BJ (cell line): Measurements from ENCODE around the gene NDUFC2. TPM values are rescaled to one million over a fixed set of nuclear protein-coding genes. Genes with fewer than 3 reads are reported as not detected.
A peak's percentile ranks its signal among the peaks of the same experiment; 100 is the strongest.
"Not testable (repeated sequence)": the region's sequence is repeated elsewhere in the genome, so short reads cannot be mapped to it uniquely, and the experiment has no call there.

Source experiments
- CTCF ChIA-PET: fragments of 350-600 bp; formaldehyde crosslinking; extraction: SDS; loops from one replicate; lab custom pipeline; 2021; ENCODE audit warnings: antibody characterized with exemption, inconsistent platforms; lab: Yijun Ruan, JAX
- POLR2A ChIA-PET: fragments of 300-600 bp; sonication (Branson Sonifier 250); formaldehyde crosslinking; extraction: SDS; loops from one replicate; lab custom pipeline; 2021; ENCODE audit warnings: antibody characterized with exemption; lab: Charles Lee
- DNase-seq: peaks from one replicate; pipeline ENCODE4 v3.0.0-alpha.2; 2011; ENCODE audit warnings: low read depth
- H3K27me3 ChIP-seq: 2 replicates; pipeline ENCODE4 v1.6.0; 2011; ENCODE audit warnings: low read length; ENCODE audit not compliant: control insufficient read depth, insufficient read depth
- H3K36me3 ChIP-seq: 2 replicates; pipeline ENCODE4 v1.5.1; 2011; ENCODE audit warnings: low read length; ENCODE audit not compliant: control insufficient read depth, insufficient read depth
- H3K4me3 ChIP-seq: 2 replicates; pipeline ENCODE4 v1.5.1; 2011; ENCODE audit warnings: low read depth, mild to moderate bottlenecking, control low read depth, low read length
- polyA plus RNA-seq: library from polyadenylated mRNA; depleted of rRNA; stranded (reverse); fragments of >200 nt; gene quantifications from 2 replicates; pipeline ENCODE4 v1.2.3, GENCODE V29; 2011
- TF ChIP-seq, protein P1 (sequence below): IDR thresholded peaks from 2 replicates; pipeline ENCODE4 v1.5.1; 2011; ENCODE audit warnings: low read depth, mild to moderate bottlenecking, control low read depth, inconsistent platforms, low read length, moderate library complexity; ENCODE audit not compliant: insufficient read depth

Gene NDUFC2
- polyA plus RNA-seq, 1 experiment: 150 TPM

DNA sequence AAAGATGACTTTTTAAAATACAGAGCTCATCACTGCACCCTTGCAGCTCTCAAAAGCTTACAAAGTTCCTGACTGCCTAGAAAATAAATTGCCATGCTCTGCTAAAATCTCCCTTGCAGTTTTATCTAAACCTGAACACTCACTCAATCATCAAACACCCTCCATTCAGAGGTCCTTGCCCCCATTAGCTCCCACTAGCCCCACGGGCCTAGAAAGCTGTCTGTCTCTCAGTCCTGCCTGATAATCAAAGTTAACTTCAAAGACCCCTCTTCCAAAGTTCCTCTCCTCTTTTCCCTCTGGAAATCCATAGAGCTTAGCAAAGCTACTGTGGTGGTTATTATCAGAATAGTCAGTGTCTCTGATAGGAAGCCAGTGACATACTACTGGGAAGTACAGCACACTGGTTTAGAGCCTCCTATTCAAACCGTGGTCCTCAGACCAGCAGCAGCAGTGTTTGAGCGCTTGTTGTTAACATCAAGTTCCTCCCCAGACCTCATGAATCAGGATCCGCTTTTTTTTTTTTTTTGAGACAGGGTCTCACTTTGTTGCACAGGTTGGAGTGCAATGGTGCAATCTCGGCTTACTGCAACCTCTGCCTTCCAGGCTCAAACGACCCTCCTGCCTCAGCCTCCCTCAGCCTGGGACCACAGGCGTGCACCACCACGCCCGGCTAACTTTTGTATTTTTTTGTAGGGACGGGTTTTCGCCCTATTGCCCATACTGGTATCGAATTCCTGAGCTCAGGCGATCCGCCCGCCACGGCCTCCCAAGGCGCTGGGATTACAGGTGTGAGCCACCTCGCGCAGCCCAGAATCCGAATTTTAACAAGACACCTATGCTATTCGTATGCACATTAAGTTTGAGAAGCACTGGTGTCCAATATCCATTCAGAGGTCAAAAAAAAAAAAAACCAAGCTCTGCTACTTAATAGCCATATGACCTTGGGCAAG lies 1.2 kb downstream of the NDUFC2 start:
- H3K36me3 ChIP-seq: no peaks in the 10 kb centered on the region
- ChIA-PET CTCF (interaction anchor here (0.6 to 1.0 kb wide), 2 partner anchors 15 to 338 kb away, joined by 3 read pairs; partner anchors contain the start of gene THRSP), POLR2A (interaction anchor here (0.6 kb wide), 3 partner anchors 9 to 542 kb away, joined by 3 to 10 read pairs (median 3); no protein-coding TSS in a partner anchor)
- TF ChIP-seq, protein P1, sequence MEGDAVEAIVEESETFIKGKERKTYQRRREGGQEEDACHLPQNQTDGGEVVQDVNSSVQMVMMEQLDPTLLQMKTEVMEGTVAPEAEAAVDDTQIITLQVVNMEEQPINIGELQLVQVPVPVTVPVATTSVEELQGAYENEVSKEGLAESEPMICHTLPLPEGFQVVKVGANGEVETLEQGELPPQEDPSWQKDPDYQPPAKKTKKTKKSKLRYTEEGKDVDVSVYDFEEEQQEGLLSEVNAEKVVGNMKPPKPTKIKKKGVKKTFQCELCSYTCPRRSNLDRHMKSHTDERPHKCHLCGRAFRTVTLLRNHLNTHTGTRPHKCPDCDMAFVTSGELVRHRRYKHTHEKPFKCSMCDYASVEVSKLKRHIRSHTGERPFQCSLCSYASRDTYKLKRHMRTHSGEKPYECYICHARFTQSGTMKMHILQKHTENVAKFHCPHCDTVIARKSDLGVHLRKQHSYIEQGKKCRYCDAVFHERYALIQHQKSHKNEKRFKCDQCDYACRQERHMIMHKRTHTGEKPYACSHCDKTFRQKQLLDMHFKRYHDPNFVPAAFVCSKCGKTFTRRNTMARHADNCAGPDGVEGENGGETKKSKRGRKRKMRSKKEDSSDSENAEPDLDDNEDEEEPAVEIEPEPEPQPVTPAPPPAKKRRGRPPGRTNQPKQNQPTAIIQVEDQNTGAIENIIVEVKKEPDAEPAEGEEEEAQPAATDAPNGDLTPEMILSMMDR: no peak
- DNase-seq: no peak
- peak overlapping the region; percentile 76 for H3K4me3 ChIP-seq
- no peaks in the 10 kb centered on the region for H3K27me3 ChIP-seq

DNA sequence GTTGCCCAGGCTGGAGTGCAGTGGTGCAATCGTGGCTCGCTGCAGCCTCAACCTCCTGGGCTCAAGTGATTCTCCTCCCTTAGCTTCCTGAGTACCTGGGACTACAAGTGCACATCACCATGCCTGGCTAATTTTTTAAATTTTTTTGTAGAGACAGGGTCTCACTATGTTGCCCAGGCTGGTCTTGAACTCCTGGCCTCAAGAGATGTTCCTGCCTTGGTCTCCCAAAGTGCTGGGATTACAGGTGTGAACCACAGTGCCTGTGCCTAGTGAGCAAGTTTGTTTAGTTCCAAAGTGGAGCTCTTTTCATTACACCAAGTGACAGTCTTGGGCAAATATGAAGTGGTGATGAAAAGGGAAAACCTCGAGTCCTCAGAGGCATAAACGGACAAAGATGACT lies 2.1 kb downstream of the NDUFC2 start:
- H3K36me3 ChIP-seq, DNase-seq, H3K27me3 ChIP-seq, POLR2A ChIA-PET, H3K4me3 ChIP-seq: not testable (repeated sequence)
- CTCF ChIA-PET: interaction anchor here (0.7 to 1.0 kb wide), 2 partner anchors 14 to 43 kb away, joined by 3 read pairs; partner anchors contain the start of gene THRSP

DNA sequence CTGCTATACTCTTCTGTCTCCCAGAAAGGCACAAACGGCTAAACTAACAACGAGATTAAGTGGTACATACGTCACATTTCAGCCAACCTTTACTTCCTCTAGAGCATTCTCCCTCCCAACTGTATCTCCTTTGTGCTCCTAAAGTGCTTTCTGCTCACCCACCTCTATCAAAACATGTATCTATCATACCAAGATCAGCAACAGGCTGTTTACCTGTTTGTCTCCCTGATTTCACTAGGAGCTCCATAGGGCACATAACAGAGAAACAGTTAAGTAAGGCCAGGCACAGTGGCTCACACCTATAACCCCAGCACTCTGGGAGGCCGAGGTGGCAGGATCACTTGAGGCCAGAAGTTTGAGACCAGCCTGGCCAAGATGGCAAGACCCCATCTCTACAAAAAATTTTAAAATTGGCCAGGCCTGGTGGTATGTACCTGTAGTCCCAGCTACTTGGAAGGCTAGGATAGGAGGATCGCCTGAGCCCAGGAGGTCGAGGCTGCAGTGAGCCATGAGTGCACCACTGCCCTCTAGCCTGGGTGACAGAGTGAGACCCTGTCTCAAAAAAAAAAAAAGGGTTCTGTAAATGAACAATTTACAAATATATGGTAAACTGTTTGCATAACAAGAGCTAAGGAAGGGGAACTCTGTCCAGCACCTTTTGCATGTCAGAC lies 2.8 kb downstream of the NDUFC2 start:
- no peak for DNase-seq
- TF ChIP-seq, protein P1: no peak
- H3K36me3 ChIP-seq: peaks cover 2% of the 10 kb centered on the region; the same call in 1 of the 2 replicates
- POLR2A ChIA-PET: interaction anchor here (0.8 kb wide), 1 partner anchor 15 kb away, joined by 3 read pairs; no protein-coding TSS in a partner anchor
- H3K4me3 ChIP-seq: no peak overlapping the region
- CTCF ChIA-PET: interaction anchor here (0.7 kb wide), 1 partner anchor 44 kb away, joined by 3 read pairs; no protein-coding TSS in a partner anchor
- no peaks in the 10 kb centered on the region for H3K27me3 ChIP-seq

DNA sequence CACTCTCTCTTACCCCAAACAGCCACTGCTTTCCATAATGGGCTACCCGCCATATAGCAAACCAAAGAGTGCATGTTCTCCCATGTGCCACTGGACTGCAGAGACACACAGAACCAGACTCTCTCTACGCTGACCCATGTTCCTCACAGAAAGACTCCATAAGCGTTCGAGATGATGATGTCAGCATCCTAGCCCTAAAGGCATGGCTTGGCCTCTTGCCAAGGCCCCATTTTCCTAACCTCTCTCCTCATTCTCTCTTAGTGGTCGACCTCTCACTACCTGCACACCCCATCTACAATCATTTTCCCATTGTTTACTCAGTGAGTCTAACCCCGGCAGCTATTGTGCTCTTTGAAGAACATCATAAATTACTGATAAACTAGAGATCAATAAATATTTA lies 4.9 kb downstream of the NDUFC2 start:
- Histone ChIP-seq H3K4me3 (no peak overlapping the region), H3K27me3 (no peaks in the 10 kb centered on the region), H3K36me3 (peaks cover 4% of the 10 kb centered on the region; the same call in 1 of the 2 replicates)
- POLR2A ChIA-PET: no interaction called here
- no peak for DNase-seq
- CTCF ChIA-PET: no interaction called here
- TF ChIP-seq, protein P1: no peak

DNA sequence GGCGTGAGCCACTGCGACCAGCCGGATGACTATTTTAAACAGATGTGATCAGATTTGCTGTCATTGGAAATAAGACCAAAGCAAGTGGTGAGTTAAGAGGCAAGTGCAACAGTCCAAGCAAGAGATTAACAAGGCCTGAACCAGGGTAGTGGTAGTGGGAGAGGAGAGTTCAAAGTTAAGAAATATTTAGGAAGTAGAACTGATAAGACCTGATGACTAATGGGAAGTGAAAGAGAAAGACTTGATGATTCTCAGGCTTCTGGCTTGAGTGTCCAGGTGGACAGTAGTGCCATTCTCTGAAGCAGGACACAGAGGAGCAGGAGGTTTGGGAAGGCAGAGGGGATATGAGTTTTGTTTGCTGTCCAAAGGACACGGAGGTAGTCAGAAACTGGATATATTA lies 7.2 kb downstream of the NDUFC2 start:
- H3K36me3 ChIP-seq: peaks cover 6% of the 10 kb centered on the region; the same call in 1 of the 2 replicates
- TF ChIP-seq, protein P1: no peak
- CTCF ChIA-PET: no interaction called here
- no peak for DNase-seq
- POLR2A ChIA-PET: no interaction called here
- H3K4me3 ChIP-seq: no peak overlapping the region
- no peaks in the 10 kb centered on the region for H3K27me3 ChIP-seq
